GM12878 (cell line): Measurements from ENCODE around the gene IL10RA. TPM values are rescaled to one million over a fixed set of nuclear protein-coding genes. Genes with fewer than 3 reads are reported as not detected.

Experiments
- ATAC-seq: fragments of 200-7000 bp; cut with Tn5 transposase; 3 replicates; pipeline ENCODE4 v1.9.1; 2020; ENCODE audit warnings: mild to moderate bottlenecking, moderate library complexity
- BruUV-seq: library from RNA; stranded (reverse); fragments of 400-500 nt; replicated peaks from 2 replicates; lab custom pipeline; 2021; lab: Mats Ljungman, UMichigan
- CTCF ChIA-PET: fragments of 300-600 bp; sonication (Branson Sonifier 250); formaldehyde crosslinking; extraction: SDS; loops from one replicate; lab custom pipeline; 2021; ENCODE audit warnings: inconsistent platforms; lab: Yijun Ruan, JAX
- POLR2A ChIA-PET: fragments of 350-600 bp; formaldehyde crosslinking; extraction: SDS; loops from one replicate; lab custom pipeline; 2021; ENCODE audit warnings: inconsistent platforms; lab: Charles Lee
- RAD21 ChIA-PET: fragments of 300-600 bp; sonication (Branson Sonifier 250); formaldehyde crosslinking; loops from one replicate; lab custom pipeline; 2023; ENCODE audit warnings: antibody characterized with exemption; ENCODE audit not compliant: unreplicated experiment; lab: Charles Lee
- SMC1A ChIA-PET: fragments of 300-600 bp; sonication (Branson Sonifier 250); formaldehyde crosslinking; loops from one replicate; lab custom pipeline; 2023; ENCODE audit not compliant: unreplicated experiment, uncharacterized antibody; lab: Charles Lee
- DNase-seq: peaks from one replicate; pipeline ENCODE4 v3.0.0-alpha.2; 2011; ENCODE audit warnings: low read depth, low spot score
- FAIRE-seq: peaks from 3 replicates; lab custom pipeline; 2011; peaks lifted over from hg19 to GRCh38; lab: Jason Lieb, UNC
- H2AFZ ChIP-seq: 2 replicates; pipeline ENCODE4 v1.6.0; 2011; ENCODE audit warnings: low read depth, low read length, control low read depth; ENCODE audit not compliant: control insufficient read depth
- H3K27ac ChIP-seq: 2 replicates; pipeline ENCODE4 v1.5.1; 2011; ENCODE audit warnings: control low read depth; ENCODE audit not compliant: control insufficient read depth, insufficient read depth
- H3K27me3 ChIP-seq, 2 experiments: replicated peaks in 1 of 2; 2 replicates each; pipeline versions ENCODE4 v1.6.0 to v1.6.1; 2011; ENCODE audit warnings: low read length in 1 of 2; ENCODE audit not compliant: control insufficient read depth in 2 of 2, insufficient read depth in 2 of 2
- H3K36me3 ChIP-seq, 2 experiments: 2 replicates each; pipeline ENCODE4 v1.5.1; 2011; ENCODE audit warnings: low read length in 1 of 2; ENCODE audit not compliant: control insufficient read depth in 2 of 2, insufficient read depth in 2 of 2
- H3K4me1 ChIP-seq: 2 replicates; pipeline ENCODE4 v1.6.1; 2011; ENCODE audit warnings: mild to moderate bottlenecking, low read length, moderate library complexity, mixed read lengths; ENCODE audit not compliant: control insufficient read depth, insufficient read depth
- H3K4me2 ChIP-seq: 2 replicates; pipeline ENCODE4 v1.6.0; 2011; ENCODE audit warnings: control low read depth; ENCODE audit not compliant: control insufficient read depth, insufficient read depth
- H3K4me3 ChIP-seq: fragments of 200-600 bp; sonication (generic); 2 replicates; pipeline ENCODE4 v1.5.1; 2016
- H3K79me2 ChIP-seq: 2 replicates; pipeline ENCODE4 v1.6.0; 2011; ENCODE audit warnings: low read length; ENCODE audit not compliant: control insufficient read depth, insufficient read depth
- H3K9ac ChIP-seq: 2 replicates; pipeline ENCODE4 v1.8.0; 2011; ENCODE audit warnings: low read length, control low read depth, mixed read lengths; ENCODE audit not compliant: control insufficient read depth, insufficient read depth
- H3K9me3 ChIP-seq: replicated peaks from 3 replicates; pipeline ENCODE4 v1.5.1; 2011; ENCODE audit warnings: mild to moderate bottlenecking, low read length; ENCODE audit not compliant: control insufficient read depth, insufficient read depth
- H4K20me1 ChIP-seq: 2 replicates; pipeline ENCODE4 v1.6.0; 2011; ENCODE audit not compliant: control insufficient read depth, insufficient read depth
- ELK1 ChIP-seq: IDR thresholded peaks from 2 replicates; pipeline ENCODE4 v1.6.1; 2012; ENCODE audit warnings: low read depth, low read length, improper control_type of control experiment
- POLR2AphosphoS2 ChIP-seq: IDR thresholded peaks from 2 replicates; pipeline ENCODE4 v1.6.1; 2011; ENCODE audit warnings: low read depth, mild to moderate bottlenecking, low read length, improper control_type of control experiment, moderate library complexity
- RUNX3 ChIP-seq: IDR thresholded peaks from 2 replicates; pipeline ENCODE4 v1.6.1; 2012; ENCODE audit warnings: low read length, inconsistent platforms
- WGBS: methylation state at CpG from one replicate; pipeline ENCODE4 v1.1.6; 2016; ENCODE audit warnings: low lambda C conversion rate; ENCODE audit not compliant: insufficient replicate concordance, insufficient coverage; ENCODE audit errors: missing lambda C conversion rate; 5-methylcytosine and 5-hydroxymethylcytosine counted together
- in situ Hi-C: fragments of 300-500 bp; cut with MboI; formaldehyde crosslinking; loops from 9 replicates; pipeline ENCODE4 v1.14.3; 2018; ENCODE audit warnings: mixed read lengths
- intact Hi-C: fragments of 100-400 bp; cut with micrococcal nuclease; formaldehyde crosslinking; loops from one replicate; pipeline ENCODE4 v1.14.2; 2022; ENCODE audit not compliant: unreplicated experiment
- polyA plus RNA-seq, 11 experiments: library from polyadenylated mRNA; depleted of rRNA in 4 of 11; unstranded in 6 of 11; stranded (reverse) in 5 of 11; fragments of >200 nt; fragmentation: Nextera tagmentation in 4 of 11; fragmentation: Illumina TruSeq in 1 of 11; extraction: Ambion mirVana in 4 of 11; extraction: Trizol in 1 of 11; gene quantifications; 1 replicate in 1 of 11; 2 replicates in 10 of 11; pipeline versions ENCODE4 v1.2.1 to v1.2.3, GENCODE V29; 2011 to 2016; ENCODE audit warnings: inconsistent platforms in 2 of 11, missing spikeins in 2 of 11, low read depth in 1 of 11
- total RNA-seq, 4 experiments: library from RNA; depleted of rRNA in 3 of 4; stranded (reverse); fragments of >200 nt in 3 of 4; fragmentation: Illumina TruSeq in 1 of 4; extraction: Trizol in 1 of 4; gene quantifications; 2 replicates each; pipeline versions ENCODE4 v1.2.1 to v1.2.3, GENCODE V29; 2013 to 2021

Gene IL10RA
- total and polyA plus RNA-seq, 10 of the 15 experiments (the other 5 are each of a cell fraction or from before 2014, with no cell fraction given), result 0.77 to 45.9 (median 9.6) TPM

GRCh38 chr11:117999354-117999993 lies 13.3 kb downstream of the IL10RA start:
- Histone ChIP-seq H3K36me3 (peaks cover 18 to 20% of the 10 kb centered on the region in 2 experiments), H3K9ac (no peak overlapping the region), H3K27me3 (no peaks in the 10 kb centered on the region), H3K27ac (peak overlapping the region; percentile 61; the same call in 1 of the 2 replicates), H4K20me1 (no peaks in the 10 kb centered on the region), H3K4me1 (peaks cover 60% of the 10 kb centered on the region), H3K79me2 (no peaks in the 10 kb centered on the region), H3K9me3 (peaks cover 2% of the 10 kb centered on the region; the same call in 2 of the 3 replicates), H2AFZ (no peak overlapping the region), H3K4me2 (no peak overlapping the region), H3K4me3 (no peak overlapping the region)
- RAD21 ChIA-PET, result interaction anchor here (0.7 to 2.8 kb wide), 4 partner anchors 12 to 54 kb away, joined by 3 to 16 read pairs (median 4); no protein-coding TSS in a partner anchor
- CTCF ChIA-PET, result interaction anchor here (0.9 to 8.0 kb wide), 6 partner anchors 9 to 54 kb away, joined by 3 to 49 read pairs (median 6); partner anchors contain the start of gene IL10RA
- no TSS peak for BruUV-seq
- SMC1A ChIA-PET, result interaction anchor here (1.0 to 19.0 kb wide), 8 partner anchors 5 to 53 kb away, joined by 3 to 280 read pairs (median 3); partner anchors contain the start of gene IL10RA
- no peak for ATAC-seq
- DNase-seq, result no peak
- POLR2A ChIA-PET, result interaction anchor here (0.6 to 9.7 kb wide), 5 partner anchors 11 to 39 kb away, joined by 3 to 110 read pairs (median 3); partner anchors contain the start of gene IL10RA
- TF ChIP-seq ELK1 (no peak), RUNX3 (0 out of 2 replicates have a peak, but pooled peaks have one; percentile 4), POLR2AphosphoS2 (peak; percentile 36; the same call in 1 of the 2 replicates)
- intact Hi-C loops, result no loop called here
- in situ Hi-C loops, result no loop called here
- FAIRE-seq, result no peak
- WGBS, result 41% methylated on average over 3 of the region's 3 CpGs
